Nephron (organoid): ENCODE results near the gene MICALL1.
"Not testable (repeated sequence)": the region's sequence is repeated elsewhere in the genome, so short reads cannot be mapped to it uniquely, and the experiment has no call there.

Experiments used
- H3K27ac Mint-ChIP-seq, 3 experiments: 2 replicates each; pipeline ENCODE4 v1.8.0; 2020; ENCODE audit warnings: mixed read lengths in 3 of 3, mild to moderate bottlenecking in 2 of 3, moderate library complexity in 1 of 3
- H3K27me3 Mint-ChIP-seq: 2 replicates; pipeline ENCODE4 v1.8.0; 2021; ENCODE audit warnings: low read depth, mild to moderate bottlenecking, moderate library complexity, mixed read lengths
- H3K36me3 Mint-ChIP-seq: 2 replicates; pipeline ENCODE4 v1.8.0; 2020; ENCODE audit warnings: low read depth, mixed read lengths
- H3K4me1 Mint-ChIP-seq: 2 replicates; pipeline ENCODE4 v1.8.0; 2020; ENCODE audit warnings: mixed read lengths
- H3K4me3 Mint-ChIP-seq, 3 experiments: 2 replicates each; pipeline ENCODE4 v1.8.0; 2020; ENCODE audit warnings: mild to moderate bottlenecking in 3 of 3, mixed read lengths in 3 of 3, moderate library complexity in 2 of 3
- H3K9me3 Mint-ChIP-seq: 2 replicates; pipeline ENCODE4 v1.8.0; 2020; ENCODE audit warnings: mixed read lengths
- CTCF ChIP-seq, 3 experiments: fragments of 200-600 bp; sonication (generic); IDR thresholded peaks; one replicate each; pipeline ENCODE4 v1.5.0; 2021; ENCODE audit warnings: antibody characterized with exemption in 3 of 3; ENCODE audit not compliant: unreplicated experiment in 3 of 3

Gene MICALL1

GRCh38 chr22:37954686-37955085 lies 48.6 kb downstream of the MICALL1 start:
- no peak overlapping the region for H3K27ac Mint-ChIP-seq
- H3K27me3 Mint-ChIP-seq: peaks cover 9% of the 10 kb centered on the region
- TF ChIP-seq CTCF (IDR thresholded peaks at IDR 0.05; ENCODE audit: unreplicated experiment in 3 of 3): no peak
- peaks cover 37% of the 10 kb centered on the region for H3K36me3 Mint-ChIP-seq
- H3K4me3 Mint-ChIP-seq: peak overlapping the region; percentile 96 to 99 (median 98)
- H3K9me3 Mint-ChIP-seq: no peaks in the 10 kb centered on the region
- H3K4me1 Mint-ChIP-seq: peaks cover 21% of the 10 kb centered on the region

- Mint-ChIP-seq H3K4me1 (peaks cover 21% of the 10 kb centered on the region), H3K36me3 (peaks cover 40% of the 10 kb centered on the region), H3K4me3 (peak overlapping the region in 1 of 3 experiments; percentile 9)
- H3K9me3 Mint-ChIP-seq, H3K27me3 Mint-ChIP-seq, H3K27ac Mint-ChIP-seq: not testable (repeated sequence)
These were observed 49.8 kb downstream of the MICALL1 start for GRCh38 chr22:37955825-37956397.

GRCh38 chr22:37957232-37957631 lies 51.1 kb downstream of the MICALL1 start:
- no peak for TF ChIP-seq CTCF (IDR thresholded peaks at IDR 0.05; ENCODE audit: unreplicated experiment in 3 of 3)
- Mint-ChIP-seq H3K4me3 (peak overlapping the region; percentile 50 to 73 (median 64)), H3K9me3 (no peaks in the 10 kb centered on the region), H3K4me1 (peaks cover 17% of the 10 kb centered on the region), H3K27ac (no peak overlapping the region), H3K27me3 (peaks cover 5% of the 10 kb centered on the region), H3K36me3 (peaks cover 53% of the 10 kb centered on the region)

GRCh38 chr22:37959231-37959825 lies 53.2 kb downstream of the MICALL1 start:
- Mint-ChIP-seq H3K27me3 (no peaks in the 10 kb centered on the region), H3K4me1 (peaks cover 8% of the 10 kb centered on the region), H3K4me3 (no peak overlapping the region), H3K9me3 (no peaks in the 10 kb centered on the region), H3K27ac (no peak overlapping the region), H3K36me3 (peaks cover 60% of the 10 kb centered on the region)
- TF ChIP-seq CTCF (IDR thresholded peaks at IDR 0.05; ENCODE audit: unreplicated experiment in 3 of 3): no peak

GRCh38 chr22:37961062-37961461 lies 55.0 kb downstream of the MICALL1 start:
- no peaks in the 10 kb centered on the region for H3K9me3 Mint-ChIP-seq
- no peak for TF ChIP-seq CTCF (IDR thresholded peaks at IDR 0.05; ENCODE audit: unreplicated experiment in 3 of 3)
- H3K36me3 Mint-ChIP-seq: peaks cover 54% of the 10 kb centered on the region
- H3K27me3 Mint-ChIP-seq: no peaks in the 10 kb centered on the region
- H3K4me3 Mint-ChIP-seq: no peak overlapping the region
- H3K27ac Mint-ChIP-seq: no peak overlapping the region
- peaks cover 8% of the 10 kb centered on the region for H3K4me1 Mint-ChIP-seq

- Mint-ChIP-seq H3K27ac (no peak overlapping the region), H3K4me3 (no peak overlapping the region), H3K27me3 (no peaks in the 10 kb centered on the region), H3K9me3 (no peaks in the 10 kb centered on the region), H3K36me3 (peaks cover 43% of the 10 kb centered on the region), H3K4me1 (peaks cover 19% of the 10 kb centered on the region)
- no peak for TF ChIP-seq CTCF (IDR thresholded peaks at IDR 0.05; ENCODE audit: unreplicated experiment in 3 of 3)
These were observed 60.0 kb downstream of the MICALL1 start for GRCh38 chr22:37965940-37966664.
